Measurements from ENCODE around the gene SPG11. TPM values are rescaled to one million over a fixed set of nuclear protein-coding genes. Genes with fewer than 3 reads are reported as not detected.

SPG11 gene, protein sequence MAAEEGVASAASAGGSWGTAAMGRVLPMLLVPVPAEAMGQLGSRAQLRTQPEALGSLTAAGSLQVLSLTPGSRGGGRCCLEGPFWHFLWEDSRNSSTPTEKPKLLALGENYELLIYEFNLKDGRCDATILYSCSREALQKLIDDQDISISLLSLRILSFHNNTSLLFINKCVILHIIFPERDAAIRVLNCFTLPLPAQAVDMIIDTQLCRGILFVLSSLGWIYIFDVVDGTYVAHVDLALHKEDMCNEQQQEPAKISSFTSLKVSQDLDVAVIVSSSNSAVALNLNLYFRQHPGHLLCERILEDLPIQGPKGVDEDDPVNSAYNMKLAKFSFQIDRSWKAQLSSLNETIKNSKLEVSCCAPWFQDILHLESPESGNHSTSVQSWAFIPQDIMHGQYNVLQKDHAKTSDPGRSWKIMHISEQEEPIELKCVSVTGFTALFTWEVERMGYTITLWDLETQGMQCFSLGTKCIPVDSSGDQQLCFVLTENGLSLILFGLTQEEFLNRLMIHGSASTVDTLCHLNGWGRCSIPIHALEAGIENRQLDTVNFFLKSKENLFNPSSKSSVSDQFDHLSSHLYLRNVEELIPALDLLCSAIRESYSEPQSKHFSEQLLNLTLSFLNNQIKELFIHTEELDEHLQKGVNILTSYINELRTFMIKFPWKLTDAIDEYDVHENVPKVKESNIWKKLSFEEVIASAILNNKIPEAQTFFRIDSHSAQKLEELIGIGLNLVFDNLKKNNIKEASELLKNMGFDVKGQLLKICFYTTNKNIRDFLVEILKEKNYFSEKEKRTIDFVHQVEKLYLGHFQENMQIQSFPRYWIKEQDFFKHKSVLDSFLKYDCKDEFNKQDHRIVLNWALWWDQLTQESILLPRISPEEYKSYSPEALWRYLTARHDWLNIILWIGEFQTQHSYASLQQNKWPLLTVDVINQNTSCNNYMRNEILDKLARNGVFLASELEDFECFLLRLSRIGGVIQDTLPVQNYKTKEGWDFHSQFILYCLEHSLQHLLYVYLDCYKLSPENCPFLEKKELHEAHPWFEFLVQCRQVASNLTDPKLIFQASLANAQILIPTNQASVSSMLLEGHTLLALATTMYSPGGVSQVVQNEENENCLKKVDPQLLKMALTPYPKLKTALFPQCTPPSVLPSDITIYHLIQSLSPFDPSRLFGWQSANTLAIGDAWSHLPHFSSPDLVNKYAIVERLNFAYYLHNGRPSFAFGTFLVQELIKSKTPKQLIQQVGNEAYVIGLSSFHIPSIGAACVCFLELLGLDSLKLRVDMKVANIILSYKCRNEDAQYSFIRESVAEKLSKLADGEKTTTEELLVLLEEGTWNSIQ (N-terminal part only)
- 124 TPM for total RNA-seq

DNA sequence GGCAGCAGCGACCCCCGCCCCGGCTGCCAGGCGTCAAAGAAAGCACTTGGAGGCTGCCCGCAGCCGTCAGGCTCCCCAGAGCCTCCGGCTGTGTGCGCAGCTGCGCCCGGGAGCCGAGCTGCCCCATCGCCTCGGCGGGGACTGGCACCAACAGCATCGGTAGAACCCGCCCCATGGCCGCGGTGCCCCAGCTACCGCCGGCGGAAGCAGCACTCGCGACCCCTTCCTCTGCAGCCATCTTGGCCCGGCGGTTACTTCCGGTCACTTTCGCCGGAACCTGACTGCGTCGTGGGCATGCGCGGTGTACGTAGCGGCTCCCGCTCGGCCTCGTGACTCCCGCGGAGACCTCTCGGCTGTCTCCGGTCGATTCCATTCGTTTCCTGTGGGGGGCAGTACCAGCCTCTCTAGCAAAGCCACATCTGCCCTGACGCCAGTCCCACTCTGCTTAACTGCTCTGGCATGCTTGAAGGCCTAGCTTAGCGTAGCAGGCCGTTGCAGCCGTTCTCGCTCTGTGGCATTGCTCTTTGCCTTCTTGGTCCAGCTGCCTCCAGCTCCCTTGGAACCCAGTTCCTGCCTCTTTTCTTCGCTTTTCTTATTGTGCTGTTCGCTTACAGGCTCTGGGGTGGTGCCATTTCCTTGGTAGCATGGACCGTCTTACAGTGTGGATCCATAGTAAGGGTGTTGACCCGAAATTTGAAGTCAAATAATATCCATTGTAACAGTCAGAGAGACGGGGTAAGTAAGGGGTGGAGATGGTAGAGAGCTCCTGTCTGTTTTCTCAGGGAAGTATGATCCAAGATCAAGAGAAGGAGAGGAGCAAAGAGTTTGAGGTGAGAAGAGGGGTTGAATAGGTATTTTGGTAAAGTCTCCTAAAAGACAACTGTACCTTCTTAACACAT lies at the start of gene SPG11:
Gene SPG11, minus strand, starts transcription at position 253 of the 899 bp plus-strand sequence. Its CDS starts 15 bp downstream, at position 238.

DNA sequence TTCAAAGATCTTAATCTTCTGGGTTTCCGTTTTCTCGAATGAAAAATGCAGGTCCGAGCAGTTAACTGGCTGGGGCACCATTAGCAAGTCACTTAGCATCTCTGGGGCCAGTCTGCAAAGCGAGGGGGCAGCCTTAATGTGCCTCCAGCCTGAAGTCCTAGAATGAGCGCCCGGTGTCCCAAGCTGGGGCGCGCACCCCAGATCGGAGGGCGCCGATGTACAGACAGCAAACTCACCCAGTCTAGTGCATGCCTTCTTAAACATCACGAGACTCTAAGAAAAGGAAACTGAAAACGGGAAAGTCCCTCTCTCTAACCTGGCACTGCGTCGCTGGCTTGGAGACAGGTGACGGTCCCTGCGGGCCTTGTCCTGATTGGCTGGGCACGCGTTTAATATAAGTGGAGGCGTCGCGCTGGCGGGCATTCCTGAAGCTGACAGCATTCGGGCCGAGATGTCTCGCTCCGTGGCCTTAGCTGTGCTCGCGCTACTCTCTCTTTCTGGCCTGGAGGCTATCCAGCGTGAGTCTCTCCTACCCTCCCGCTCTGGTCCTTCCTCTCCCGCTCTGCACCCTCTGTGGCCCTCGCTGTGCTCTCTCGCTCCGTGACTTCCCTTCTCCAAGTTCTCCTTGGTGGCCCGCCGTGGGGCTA lies 47.8 kb upstream of the SPG11 start, which contains the start of the genes B2M and PATL2:
Gene B2M, plus strand, starts transcription at position 422 of the 647 bp plus-strand sequence. Its CDS starts 30 bp downstream, at position 452.
Gene PATL2, minus strand, starts transcription at position 228 of the 647 bp plus-strand sequence. CDS start 34,833 bp downstream, outside the sequence.

DNA sequence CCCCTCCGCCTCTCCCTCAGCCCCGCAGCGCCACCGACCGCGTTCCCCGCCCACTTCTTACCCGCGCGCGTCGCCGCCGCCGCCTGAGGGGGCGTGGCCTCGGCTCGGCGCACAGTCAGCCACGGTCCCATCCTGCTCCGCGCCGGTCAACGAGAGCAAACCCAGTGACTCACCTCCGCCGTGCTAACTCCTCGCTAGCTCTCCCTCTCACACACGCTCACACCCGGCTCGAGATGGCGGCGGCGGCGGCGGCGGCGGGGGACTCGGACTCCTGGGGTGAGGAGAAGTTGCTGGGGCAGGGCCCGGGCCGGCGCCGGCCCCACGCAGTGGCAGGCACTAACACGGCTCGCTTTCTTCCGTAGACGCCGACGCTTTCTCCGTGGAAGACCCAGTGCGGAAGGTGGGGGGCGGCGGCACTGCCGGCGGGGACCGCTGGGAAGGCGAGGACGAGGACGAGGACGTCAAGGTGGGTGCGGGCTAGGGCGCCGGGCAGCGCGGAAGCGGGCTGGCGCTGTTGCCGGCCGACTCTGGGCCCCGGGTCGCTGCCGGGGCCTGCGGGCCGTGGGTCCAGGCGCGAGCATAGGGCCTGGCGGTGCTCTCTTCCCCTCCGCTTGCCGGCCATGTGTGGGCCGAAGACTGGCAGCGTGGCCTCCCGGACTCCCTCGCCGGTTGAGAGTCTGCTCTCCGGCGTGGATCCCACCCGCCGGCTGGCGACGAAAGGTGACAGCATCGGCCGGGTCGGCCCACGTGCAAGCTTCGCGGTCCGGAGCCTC lies 126.3 kb downstream of the SPG11 start, which contains the start of gene EIF3J:
Gene EIF3J, plus strand, starts transcription at position 186 of the 773 bp plus-strand sequence. Its CDS starts 48 bp downstream, at position 234.

Small RNAs within 50 kb of the gene (small RNA-seq; reads per million reads assigned to genes)
- gene RF00019 (ENCODE audit: low replicate concordance): not detected

Other genes starting within 250 kb of the SPG11 start
- gene CTDSPL2, start 236.0 kb downstream of the SPG11 start, total RNA-seq: 86.9 TPM
- 31.8 TPM for gene EIF3J, start 126.5 kb downstream of the SPG11 start, total RNA-seq
- gene PATL2, start 47.7 kb upstream of the SPG11 start, total RNA-seq: 1.2 TPM
- 1,012 TPM for gene B2M, start 47.9 kb upstream of the SPG11 start, total RNA-seq
- 17.5 TPM for gene TRIM69, start 72.9 kb upstream of the SPG11 start, total RNA-seq